Measurements from ENCODE around the gene KDSR.

The KDSR gene

DNA sequence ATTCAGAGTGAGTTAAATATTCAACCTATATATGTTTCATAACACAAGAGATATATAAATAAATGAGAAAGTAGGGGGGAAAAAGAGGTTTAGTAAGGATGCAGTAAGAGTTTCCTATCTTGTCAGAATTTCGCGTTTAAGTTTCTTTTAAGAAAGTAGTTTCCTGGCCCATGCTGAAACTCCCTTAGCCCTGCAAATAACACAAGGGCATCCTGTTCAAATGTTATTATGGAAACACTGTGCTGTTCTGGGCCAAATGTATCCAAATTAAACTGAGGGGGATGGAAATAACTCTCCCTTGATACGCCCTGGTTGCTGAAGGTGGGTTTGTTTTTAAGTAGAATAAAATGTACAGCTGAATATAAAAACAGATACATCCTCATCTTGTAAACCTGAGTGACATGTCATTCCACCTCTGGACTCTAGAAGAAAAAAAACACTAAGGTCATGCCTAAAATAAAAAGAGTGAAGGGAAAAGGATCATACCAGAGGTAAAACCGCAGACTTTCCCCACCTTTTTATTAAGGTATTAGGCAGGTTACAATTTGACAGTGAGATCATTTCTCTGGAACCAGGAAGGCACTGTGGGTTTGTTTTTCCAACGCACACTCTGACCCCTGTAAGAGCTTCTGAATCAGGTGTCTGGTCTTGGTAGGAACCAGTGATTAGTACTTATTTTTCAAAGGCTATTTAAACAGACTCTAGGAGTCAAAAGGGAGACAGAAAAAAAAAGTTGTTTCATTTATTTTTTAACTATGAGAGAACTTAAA lies 64.2 kb downstream of the KDSR start:
- in situ Hi-C loops (cut with HindIII; ENCODE audit: low pct_unique_long_range_greater_than_20kb, low sequenced_read_pairs) = no loop called here
- TF ChIP-seq JUND (IDR thresholded peaks at IDR 0.05; ENCODE audit: low read depth) = no peak
- DNase-seq (ENCODE audit: low read depth in 1 of 2, low spot score in 1 of 2) = no peak

DNA sequence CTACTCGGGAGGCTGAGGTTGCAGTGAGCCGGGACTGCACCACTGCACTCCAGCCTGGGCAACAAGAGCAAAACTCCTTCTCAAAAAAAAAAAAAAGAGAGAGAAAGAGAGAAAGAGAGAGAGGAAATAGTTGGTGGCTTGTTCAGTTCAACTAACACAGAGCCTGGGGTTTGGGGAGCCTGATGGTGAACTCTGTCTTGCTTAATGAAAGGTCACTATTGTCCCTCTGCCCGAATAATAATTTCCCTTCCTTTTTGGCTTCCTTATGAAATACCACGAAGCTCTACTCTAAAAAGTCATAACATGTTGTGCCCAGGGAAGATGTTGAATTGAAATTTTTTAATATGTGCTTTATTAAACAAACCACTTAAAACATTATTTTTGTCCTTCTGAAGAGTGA lies 64.8 kb downstream of the KDSR start:
- no peak for DNase-seq (ENCODE audit: low read depth in 1 of 2, low spot score in 1 of 2)
- TF ChIP-seq JUND (IDR thresholded peaks at IDR 0.05; ENCODE audit: low read depth) = no peak
- in situ Hi-C loops (cut with HindIII; ENCODE audit: low pct_unique_long_range_greater_than_20kb, low sequenced_read_pairs) = no loop called here

DNA sequence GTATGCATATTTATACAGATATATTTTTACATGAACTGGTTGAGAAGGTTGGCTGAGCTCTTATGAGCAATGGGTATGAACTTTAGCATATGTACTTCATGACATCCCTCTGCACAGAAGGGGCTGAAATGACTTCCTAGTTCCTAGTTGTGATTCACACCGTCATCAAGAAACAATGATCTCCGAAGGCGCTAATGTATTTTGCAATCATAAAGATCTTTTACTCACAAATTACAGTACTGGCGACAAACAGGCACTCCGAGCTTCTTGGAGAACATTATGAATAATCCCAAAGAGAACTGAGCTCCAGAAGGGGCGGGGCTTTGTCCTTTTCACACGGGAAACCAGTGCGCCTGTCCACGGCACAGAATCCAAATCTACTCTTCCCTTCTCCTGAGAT lies 65.6 kb downstream of the KDSR start:
- in situ Hi-C loops (cut with HindIII; ENCODE audit: low pct_unique_long_range_greater_than_20kb, low sequenced_read_pairs) = no loop called here
- no peak for TF ChIP-seq JUND (IDR thresholded peaks at IDR 0.05; ENCODE audit: low read depth)
- no peak for DNase-seq (ENCODE audit: low read depth in 1 of 2, low spot score in 1 of 2)

DNA sequence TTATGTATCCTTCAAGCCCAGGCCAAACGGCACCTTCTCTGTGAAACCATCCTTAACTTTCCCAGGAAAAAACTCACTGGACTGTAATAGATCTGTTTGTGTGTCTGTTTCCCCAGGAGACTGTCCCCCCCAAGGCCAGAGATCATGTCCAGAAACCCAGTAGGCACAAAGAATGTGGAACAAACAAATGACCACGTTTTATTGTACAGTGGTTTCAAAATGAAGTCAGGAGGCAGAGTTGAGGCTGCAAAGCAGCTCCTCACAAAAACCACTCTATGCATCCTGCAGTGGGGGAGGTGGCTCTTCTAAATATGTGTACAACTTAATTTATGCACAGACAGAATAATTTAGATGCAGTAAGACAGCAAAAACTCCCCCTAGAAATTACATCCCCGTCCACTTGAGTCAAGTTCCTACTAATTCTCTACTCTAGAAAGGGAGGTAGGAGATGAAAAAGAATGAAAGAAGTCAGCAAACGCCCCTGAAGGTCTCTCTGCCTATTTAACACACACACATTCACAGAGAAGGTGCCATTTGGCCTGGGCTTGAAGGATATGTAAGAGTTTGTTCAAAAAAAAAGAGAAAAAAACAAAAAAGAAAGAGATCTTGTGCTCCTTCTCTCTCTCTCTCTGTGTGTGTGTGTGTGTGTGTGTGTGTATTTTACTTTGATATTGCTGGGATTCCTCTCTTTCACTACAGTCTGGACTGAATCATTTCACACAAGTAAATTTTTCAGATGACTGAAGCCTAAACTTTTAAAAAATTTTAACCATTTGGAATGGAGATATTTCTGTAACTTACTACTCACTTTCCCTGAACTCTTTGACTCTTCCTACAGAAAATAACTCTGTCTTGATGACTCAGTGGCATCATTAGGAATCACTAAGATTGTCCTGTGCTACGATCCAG lies 66.9 kb downstream of the KDSR start:
- in situ Hi-C loops (cut with HindIII; ENCODE audit: low pct_unique_long_range_greater_than_20kb, low sequenced_read_pairs) = no loop called here
- no peak for DNase-seq (ENCODE audit: low read depth in 1 of 2, low spot score in 1 of 2)
- TF ChIP-seq JUND (IDR thresholded peaks at IDR 0.05; ENCODE audit: low read depth) = no peak

DNA sequence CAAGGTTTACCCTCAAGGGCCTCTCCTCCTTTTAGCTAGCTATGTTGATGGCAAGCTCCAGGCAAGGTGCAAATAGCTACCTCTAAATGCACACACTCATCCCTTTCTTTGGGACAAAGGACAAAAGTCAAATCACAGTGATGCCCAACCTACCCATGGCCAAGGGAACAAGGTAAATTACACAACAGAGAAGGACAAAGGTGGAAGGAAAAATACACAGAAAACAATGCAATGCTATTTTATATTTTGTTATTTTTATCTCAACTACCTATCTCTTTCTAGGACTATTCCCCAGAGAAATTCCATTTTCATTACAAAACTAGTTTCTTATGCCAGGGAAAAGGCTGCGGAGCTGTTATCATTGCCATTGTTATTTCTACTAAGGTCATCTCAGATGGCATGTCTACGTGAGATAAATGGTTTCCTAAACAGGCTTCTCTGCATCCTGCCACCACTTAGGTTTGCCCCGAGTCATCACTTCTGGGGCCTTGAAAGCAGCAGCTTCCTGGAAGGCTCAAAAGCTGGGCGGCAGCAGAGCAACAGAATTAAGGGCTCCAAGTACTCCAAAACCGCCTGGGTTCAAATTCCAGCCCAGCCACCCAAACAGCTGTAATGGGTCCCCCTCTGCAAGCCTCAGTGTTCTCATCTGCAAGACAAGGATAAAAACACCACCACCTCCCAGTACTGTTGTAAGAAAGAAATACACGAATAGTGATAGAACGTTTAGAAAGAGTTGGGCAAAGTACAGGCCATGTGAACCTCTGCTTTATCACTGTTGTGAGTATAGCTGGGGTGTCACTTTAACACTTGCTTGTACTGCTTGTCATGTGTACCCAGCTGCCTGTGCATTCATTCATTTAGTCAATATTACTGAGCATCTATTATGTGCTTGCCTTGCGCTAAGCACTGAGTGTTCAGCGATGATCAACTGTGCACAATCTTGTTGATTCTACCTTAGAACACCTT lies 68.3 kb downstream of the KDSR start:
- no peak for TF ChIP-seq JUND (IDR thresholded peaks at IDR 0.05; ENCODE audit: low read depth)
- in situ Hi-C loops (cut with HindIII; ENCODE audit: low pct_unique_long_range_greater_than_20kb, low sequenced_read_pairs) = no loop called here
- no peak for DNase-seq (ENCODE audit: low read depth in 1 of 2, low spot score in 1 of 2)

GRCh38 chr18:63297687-63298399 lies 69.2 kb downstream of the KDSR start:
- in situ Hi-C loops (cut with HindIII; ENCODE audit: low pct_unique_long_range_greater_than_20kb, low sequenced_read_pairs) = no loop called here
- TF ChIP-seq JUND (IDR thresholded peaks at IDR 0.05; ENCODE audit: low read depth) = no peak
- DNase-seq (ENCODE audit: low read depth in 1 of 2, low spot score in 1 of 2) = no peak

- no peak for TF ChIP-seq JUND (IDR thresholded peaks at IDR 0.05; ENCODE audit: low read depth)
- in situ Hi-C loops (cut with HindIII; ENCODE audit: low pct_unique_long_range_greater_than_20kb, low sequenced_read_pairs) = no loop called here
- DNase-seq (ENCODE audit: low read depth in 1 of 2, low spot score in 1 of 2) = no peak
These were observed 73.1 kb downstream of the KDSR start for GRCh38 chr18:63293935-63294334.

- in situ Hi-C loops (cut with HindIII; ENCODE audit: low pct_unique_long_range_greater_than_20kb, low sequenced_read_pairs) = no loop called here
- no peak for DNase-seq (ENCODE audit: low read depth in 1 of 2, low spot score in 1 of 2)
- TF ChIP-seq JUND (IDR thresholded peaks at IDR 0.05; ENCODE audit: low read depth) = no peak
These were observed 73.9 kb downstream of the KDSR start for GRCh38 chr18:63292831-63293683.

- in situ Hi-C loops (cut with HindIII; ENCODE audit: low pct_unique_long_range_greater_than_20kb, low sequenced_read_pairs) = no loop called here
- TF ChIP-seq JUND (IDR thresholded peaks at IDR 0.05; ENCODE audit: low read depth) = no peak
- DNase-seq (ENCODE audit: low read depth in 1 of 2, low spot score in 1 of 2) = no peak
These were observed 75.7 kb downstream of the KDSR start for GRCh38 chr18:63291278-63291677.

- TF ChIP-seq JUND (IDR thresholded peaks at IDR 0.05; ENCODE audit: low read depth) = no peak
- in situ Hi-C loops (cut with HindIII; ENCODE audit: low pct_unique_long_range_greater_than_20kb, low sequenced_read_pairs) = no loop called here
- no peak for DNase-seq (ENCODE audit: low read depth in 1 of 2, low spot score in 1 of 2)
These were observed 76.2 kb downstream of the KDSR start for GRCh38 chr18:63290821-63291200.
